HCT116 (cell line): ENCODE data around the gene LRRC4C. TPM values are rescaled to one million over a fixed set of nuclear protein-coding genes. Genes with fewer than 3 reads are reported as not detected.

Source experiments
- ATAC-seq: fragments of 200-7000 bp; cut with Tn5 transposase; 2 replicates; pipeline ENCODE4 v1.9.1; 2020; ENCODE audit warnings: mild to moderate bottlenecking, moderate library complexity
- BruUV-seq: library from RNA; stranded (reverse); fragments of 400-500 nt; replicated peaks from 2 replicates; lab custom pipeline; 2021; lab: Mats Ljungman, UMichigan
- CTCF ChIA-PET: fragments of 300-600 bp; sonication (Branson Sonifier 250); formaldehyde crosslinking; loops from one replicate; lab custom pipeline; 2021; ENCODE audit warnings: antibody characterized with exemption; lab: Charles Lee
- POLR2A ChIA-PET: fragments of 300-600, 350-600 bp; sonication (Branson Sonifier 250); formaldehyde crosslinking; loops from one replicate; lab custom pipeline; 2021; ENCODE audit warnings: antibody characterized with exemption; lab: Charles Lee
- RAD21 ChIA-PET, 2 experiments: fragments of 300-600 bp; sonication (Branson Sonifier 250); formaldehyde crosslinking; loops; one replicate each; lab custom pipeline; 2023; ENCODE audit warnings: low total read pairs in 2 of 2; ENCODE audit not compliant: uncharacterized antibody in 2 of 2, unreplicated experiment in 2 of 2, low non-redundant PET in 1 of 2; lab: Charles Lee
- DNase-seq: peaks from one replicate; pipeline ENCODE4 v3.0.0-alpha.2; 2010; ENCODE audit warnings: low read depth, low spot score
- H2AFZ ChIP-seq: fragments of 200-600 bp; shearing (Covaris generic), sonication (generic); 2 replicates; pipeline ENCODE4 v1.6.1; 2017; ENCODE audit warnings: low read depth, mixed run types, mixed read lengths, antibody characterized with exemption, low read length; ENCODE audit not compliant: poor library complexity, severe bottlenecking
- H3K27ac ChIP-seq: 2 replicates; pipeline ENCODE4 v1.5.1; 2012; ENCODE audit warnings: low read depth, low read length
- H3K27me3 ChIP-seq: fragments of 200-600 bp; sonication (generic); 2 replicates; pipeline ENCODE4 v1.6.1; 2016; ENCODE audit warnings: mixed run types, low read length, mixed read lengths; ENCODE audit not compliant: insufficient read depth
- H3K36me3 ChIP-seq, 2 experiments: fragments of 200-500 bp in 1 of 2; fragments of 200-600 bp in 1 of 2; sonication (Bioruptor generic) in 1 of 2; sonication (generic) in 1 of 2; 2 replicates each; pipeline versions ENCODE4 v1.5.1 to v1.6.1; 2014 to 2016; ENCODE audit warnings: low read length in 2 of 2, inconsistent platforms in 1 of 2, mixed read lengths in 1 of 2, mixed run types in 1 of 2; ENCODE audit not compliant: insufficient read depth in 2 of 2, control insufficient read depth in 1 of 2
- H3K4me1 ChIP-seq, 2 experiments: fragments of 200-600 bp in 1 of 2; sonication (generic) in 1 of 2; 2 replicates each; pipeline versions ENCODE4 v1.5.1 to v1.6.1; 2012 to 2017; ENCODE audit warnings: low read length in 2 of 2, inconsistent platforms in 1 of 2, mild to moderate bottlenecking in 1 of 2, mixed read lengths in 1 of 2, mixed run types in 1 of 2, moderate library complexity in 1 of 2; ENCODE audit not compliant: insufficient read depth in 2 of 2, control insufficient read depth in 1 of 2
- H3K4me2 ChIP-seq: fragments of 200-600 bp; sonication (generic); 2 replicates; pipeline ENCODE4 v1.6.1; 2017; ENCODE audit warnings: mixed run types, low read length, mixed read lengths
- H3K4me3 ChIP-seq, 2 experiments: fragments of 200-600 bp in 1 of 2; sonication (generic) in 1 of 2; replicated peaks in 1 of 2; 2 replicates each; pipeline ENCODE4 v1.5.1; 2011 to 2016; ENCODE audit warnings: low read length in 2 of 2, control low read depth in 1 of 2, low read depth in 1 of 2, mild to moderate bottlenecking in 1 of 2, mixed read lengths in 1 of 2, mixed run types in 1 of 2
- H3K79me2 ChIP-seq: fragments of 200-600 bp; sonication (generic); 2 replicates; pipeline ENCODE4 v1.6.1; 2017; ENCODE audit warnings: mild to moderate bottlenecking, mixed run types, low read length, moderate library complexity, mixed read lengths; ENCODE audit not compliant: insufficient read depth
- H3K9ac ChIP-seq: fragments of 200-600 bp; sonication (generic); 2 replicates; pipeline ENCODE4 v1.6.1; 2016; ENCODE audit warnings: low read length, mixed read lengths
- H3K9me2 ChIP-seq: fragments of 200-600 bp; sonication (generic), shearing (Covaris generic); 2 replicates; pipeline ENCODE4 v1.6.1; 2017; ENCODE audit warnings: mixed run types, mild to moderate bottlenecking, moderate library complexity; ENCODE audit not compliant: insufficient read depth
- H3K9me3 ChIP-seq, 2 experiments: fragments of 200-500 bp in 1 of 2; fragments of 200-600 bp in 1 of 2; sonication (Bioruptor generic) in 1 of 2; sonication (generic) in 1 of 2; 2 replicates each; pipeline ENCODE4 v1.6.1; 2014 to 2017; ENCODE audit warnings: low read length in 2 of 2, mixed read lengths in 2 of 2, inconsistent platforms in 1 of 2, low read depth in 1 of 2, mild to moderate bottlenecking in 1 of 2, mixed run types in 1 of 2, moderate library complexity in 1 of 2; ENCODE audit not compliant: control insufficient read depth in 1 of 2, insufficient read depth in 1 of 2
- H4K20me1 ChIP-seq: fragments of 200-600 bp; sonication (generic), shearing (Covaris generic); 2 replicates; pipeline ENCODE4 v1.6.1; 2017; ENCODE audit warnings: mixed run types, mild to moderate bottlenecking, moderate library complexity; ENCODE audit not compliant: insufficient read depth
- EGR1 ChIP-seq: IDR thresholded peaks from 2 replicates; pipeline ENCODE4 v1.6.1; 2012; ENCODE audit warnings: low read depth
- EZH2 ChIP-seq: fragments of 200-600 bp; sonication (generic); IDR thresholded peaks from 2 replicates; pipeline ENCODE4 v1.6.1; 2017; ENCODE audit warnings: antibody characterized with exemption, mixed run types
- EZH2phosphoT487 ChIP-seq: fragments of 200-600 bp; IDR thresholded peaks from 2 replicates; pipeline ENCODE4 v1.6.1; 2018; ENCODE audit warnings: antibody characterized with exemption, borderline replicate concordance
- FOSL1 ChIP-seq: IDR thresholded peaks from 2 replicates; pipeline ENCODE4 v1.6.1; 2012; ENCODE audit warnings: low read depth
- JUND ChIP-seq: IDR thresholded peaks from 2 replicates; pipeline ENCODE4 v1.6.1; 2012
- POLR2A ChIP-seq: IDR thresholded peaks from 2 replicates; pipeline ENCODE4 v1.7.0; 2011; ENCODE audit warnings: borderline replicate concordance; ENCODE audit not compliant: insufficient read depth, insufficient read length; ENCODE audit errors: extremely low read depth
- POLR2AphosphoS5 ChIP-seq: IDR thresholded peaks from 2 replicates; pipeline ENCODE4 v1.6.1; 2011; ENCODE audit warnings: mild to moderate bottlenecking, low read depth, low read length, moderate library complexity
- RAD21 ChIP-seq: IDR thresholded peaks from 2 replicates; pipeline ENCODE4 v1.6.1; 2012; ENCODE audit warnings: low read depth, mild to moderate bottlenecking
- SIN3A ChIP-seq: IDR thresholded peaks from 2 replicates; pipeline ENCODE4 v1.6.1; 2012; ENCODE audit warnings: low read depth
- SP1 ChIP-seq: IDR thresholded peaks from 2 replicates; pipeline ENCODE4 v1.6.1; 2012; ENCODE audit warnings: low read depth
- SRF ChIP-seq: IDR thresholded peaks from 2 replicates; pipeline ENCODE4 v1.6.1; 2012; ENCODE audit warnings: low read depth
- TCF7L2 ChIP-seq: IDR thresholded peaks from 2 replicates; pipeline ENCODE4 v1.7.0; 2011; ENCODE audit warnings: borderline replicate concordance, inconsistent platforms; ENCODE audit not compliant: insufficient read depth, insufficient read length; ENCODE audit errors: extremely low read depth
- YY1 ChIP-seq: IDR thresholded peaks from 2 replicates; pipeline ENCODE4 v1.6.1; 2011; ENCODE audit warnings: low read length, low read depth, moderate library complexity, mild to moderate bottlenecking; ENCODE audit not compliant: insufficient replicate concordance; ENCODE audit errors: extremely low read depth
- ZNF274 ChIP-seq: fragments of 200-500 bp; sonication (Bioruptor generic); IDR thresholded peaks from 2 replicates; pipeline ENCODE4 v1.6.1; 2014; ENCODE audit warnings: mild to moderate bottlenecking, low read depth, low read length, inconsistent platforms
- intact Hi-C: fragments of 100-400 bp; cut with micrococcal nuclease; formaldehyde crosslinking; loops from 2 replicates; pipeline ENCODE4 v1.10.0; 2022
- total RNA-seq: library from RNA; stranded (reverse); gene quantifications from one replicate; pipeline ENCODE4 v1.2.1, GENCODE V29; 2021; ENCODE audit not compliant: unreplicated experiment
- TF ChIP-seq, protein P1 (sequence below): IDR thresholded peaks from 2 replicates; pipeline ENCODE4 v1.6.1; 2012; ENCODE audit warnings: low read depth
- TF ChIP-seq, protein P2 (sequence below): IDR thresholded peaks from 2 replicates; pipeline ENCODE4 v1.6.1; 2012
- TF ChIP-seq, protein P3 (sequence below): IDR thresholded peaks from 2 replicates; pipeline ENCODE4 v1.6.1; 2012

Gene LRRC4C
- total RNA-seq, 1 experiment from 2014 or later, result not detected

DNA sequence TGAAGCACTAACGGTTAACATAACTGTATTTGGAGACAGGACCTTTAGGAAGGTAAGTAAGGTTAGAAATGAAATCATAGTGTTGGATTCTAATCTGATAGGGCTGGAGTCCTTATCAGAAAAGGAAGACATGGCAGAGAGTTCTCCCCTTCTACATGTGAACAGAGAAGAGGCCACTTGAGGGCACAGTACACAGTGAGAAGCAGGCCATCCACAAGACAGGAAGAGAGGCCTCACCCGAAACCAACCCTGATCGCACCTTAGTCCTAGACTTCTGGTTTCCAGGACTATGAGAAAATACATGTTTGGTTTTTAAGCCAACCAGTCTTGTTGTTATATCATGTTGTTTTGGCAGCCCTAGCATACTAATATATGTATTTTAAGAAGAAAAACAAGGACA, 170.0 kb downstream of the LRRC4C start:
- no peaks in the 10 kb centered on the region for H3K79me2 ChIP-seq
- DNase-seq (no peak), ATAC-seq (no peak)
- H3K36me3 ChIP-seq, result no peaks in the 10 kb centered on the region
- RAD21 ChIA-PET, result no interaction called here
- intact Hi-C loops, result no loop called here
- H3K27ac ChIP-seq, result no peak overlapping the region
- no peaks in the 10 kb centered on the region for H3K27me3 ChIP-seq
- H3K4me1 ChIP-seq, result no peaks in the 10 kb centered on the region
- H4K20me1 ChIP-seq, result no peaks in the 10 kb centered on the region
- H3K9me2 ChIP-seq, result no peaks in the 10 kb centered on the region
- no peak overlapping the region for H2AFZ ChIP-seq
- peaks cover 12 to 18% of the 10 kb centered on the region in 2 experiments; a peak in 2 of 4 replicates for H3K9me3 ChIP-seq
- TF ChIP-seq POLR2AphosphoS5 (no peak), EZH2phosphoT487 (no peak), YY1 (no peak)
- POLR2A ChIA-PET, result no interaction called here
- H3K4me3 ChIP-seq, result no peak overlapping the region
- no peak overlapping the region for H3K9ac ChIP-seq
- H3K4me2 ChIP-seq, result no peak overlapping the region
- CTCF ChIA-PET, result no interaction called here
- BruUV-seq, result no TSS peak

DNA sequence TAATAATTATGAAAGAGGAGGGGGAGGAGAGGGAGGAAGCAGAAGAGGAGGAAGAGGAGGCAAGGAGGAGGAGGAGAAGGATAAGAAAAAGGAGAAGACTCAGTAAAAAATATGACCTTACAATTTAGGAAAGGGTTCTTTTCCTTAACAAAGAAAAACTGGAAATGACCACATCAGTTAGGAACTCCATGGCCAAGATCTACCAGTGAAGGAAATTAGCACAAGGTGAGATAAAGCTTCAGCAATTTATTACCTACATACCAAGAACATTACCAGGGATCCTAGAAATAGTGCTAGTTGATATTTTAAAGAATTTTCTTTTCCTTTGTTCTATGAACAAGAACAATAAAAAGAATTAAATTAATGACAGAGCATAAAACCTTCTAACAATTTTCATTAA, 172.7 kb downstream of the LRRC4C start:
- Histone ChIP-seq H3K4me3 (no peak overlapping the region), H3K27ac (no peak overlapping the region), H3K9me3 (peaks cover 13 to 22% of the 10 kb centered on the region in 2 experiments; a peak in 2 of 4 replicates), H3K4me2 (no peak overlapping the region), H3K4me1 (no peaks in the 10 kb centered on the region), H3K9me2 (no peaks in the 10 kb centered on the region), H3K79me2 (no peaks in the 10 kb centered on the region), H4K20me1 (no peaks in the 10 kb centered on the region), H3K36me3 (no peaks in the 10 kb centered on the region), H3K9ac (no peak overlapping the region), H2AFZ (no peak overlapping the region), H3K27me3 (no peaks in the 10 kb centered on the region)
- TF ChIP-seq YY1 (no peak), EGR1 (no peak), EZH2 (no peak), SIN3A (no peak), SRF (no peak), SP1 (no peak), RAD21 (no peak), EZH2phosphoT487 (no peak), POLR2A (no peak), TCF7L2 (no peak), ZNF274 (no peak), JUND (no peak), FOSL1 (no peak)
- TF ChIP-seq, protein P1, sequence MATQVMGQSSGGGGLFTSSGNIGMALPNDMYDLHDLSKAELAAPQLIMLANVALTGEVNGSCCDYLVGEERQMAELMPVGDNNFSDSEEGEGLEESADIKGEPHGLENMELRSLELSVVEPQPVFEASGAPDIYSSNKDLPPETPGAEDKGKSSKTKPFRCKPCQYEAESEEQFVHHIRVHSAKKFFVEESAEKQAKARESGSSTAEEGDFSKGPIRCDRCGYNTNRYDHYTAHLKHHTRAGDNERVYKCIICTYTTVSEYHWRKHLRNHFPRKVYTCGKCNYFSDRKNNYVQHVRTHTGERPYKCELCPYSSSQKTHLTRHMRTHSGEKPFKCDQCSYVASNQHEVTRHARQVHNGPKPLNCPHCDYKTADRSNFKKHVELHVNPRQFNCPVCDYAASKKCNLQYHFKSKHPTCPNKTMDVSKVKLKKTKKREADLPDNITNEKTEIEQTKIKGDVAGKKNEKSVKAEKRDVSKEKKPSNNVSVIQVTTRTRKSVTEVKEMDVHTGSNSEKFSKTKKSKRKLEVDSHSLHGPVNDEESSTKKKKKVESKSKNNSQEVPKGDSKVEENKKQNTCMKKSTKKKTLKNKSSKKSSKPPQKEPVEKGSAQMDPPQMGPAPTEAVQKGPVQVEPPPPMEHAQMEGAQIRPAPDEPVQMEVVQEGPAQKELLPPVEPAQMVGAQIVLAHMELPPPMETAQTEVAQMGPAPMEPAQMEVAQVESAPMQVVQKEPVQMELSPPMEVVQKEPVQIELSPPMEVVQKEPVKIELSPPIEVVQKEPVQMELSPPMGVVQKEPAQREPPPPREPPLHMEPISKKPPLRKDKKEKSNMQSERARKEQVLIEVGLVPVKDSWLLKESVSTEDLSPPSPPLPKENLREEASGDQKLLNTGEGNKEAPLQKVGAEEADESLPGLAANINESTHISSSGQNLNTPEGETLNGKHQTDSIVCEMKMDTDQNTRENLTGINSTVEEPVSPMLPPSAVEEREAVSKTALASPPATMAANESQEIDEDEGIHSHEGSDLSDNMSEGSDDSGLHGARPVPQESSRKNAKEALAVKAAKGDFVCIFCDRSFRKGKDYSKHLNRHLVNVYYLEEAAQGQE, result no peak
- TF ChIP-seq, protein P2, sequence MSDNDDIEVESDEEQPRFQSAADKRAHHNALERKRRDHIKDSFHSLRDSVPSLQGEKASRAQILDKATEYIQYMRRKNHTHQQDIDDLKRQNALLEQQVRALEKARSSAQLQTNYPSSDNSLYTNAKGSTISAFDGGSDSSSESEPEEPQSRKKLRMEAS, result no peak
- TF ChIP-seq, protein P3, sequence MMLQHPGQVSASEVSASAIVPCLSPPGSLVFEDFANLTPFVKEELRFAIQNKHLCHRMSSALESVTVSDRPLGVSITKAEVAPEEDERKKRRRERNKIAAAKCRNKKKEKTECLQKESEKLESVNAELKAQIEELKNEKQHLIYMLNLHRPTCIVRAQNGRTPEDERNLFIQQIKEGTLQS, result no peak
- CTCF ChIA-PET, result no interaction called here
- POLR2A ChIA-PET, result no interaction called here
- RAD21 ChIA-PET, result no interaction called here
- DNase-seq (no peak), ATAC-seq (no peak)
- BruUV-seq, result no TSS peak
- intact Hi-C loops, result no loop called here
